Measurements from ENCODE around the gene IFIT5. TPM values are rescaled to one million over a fixed set of nuclear protein-coding genes. Genes with fewer than 3 reads are reported as not detected.
"Not testable (repeated sequence)": the region's sequence is repeated elsewhere in the genome, so short reads cannot be mapped to it uniquely, and the experiment has no call there.

Gene IFIT5
- polyA plus RNA-seq (2012; ENCODE audit: insufficient read depth, insufficient read length): 5.8 TPM

- DNase-seq (ENCODE audit: low read depth, low spot score): peak; percentile 65
- H3K4me3 ChIP-seq (ENCODE audit: low read length): peak within 1 kb of the TSS; percentile 83
Observed at GRCh38 chr10:89414146-89414878, at the start of gene IFIT5. Gene IFIT5, plus strand, starts transcription at chr10:89414568. Its CDS starts 231 bp downstream, at chr10:89414799.

- no peak overlapping the region for H3K4me3 ChIP-seq (ENCODE audit: low read length)
- DNase-seq (ENCODE audit: low read depth, low spot score): no peak
Observed at GRCh38 chr10:89367529-89367928, 46.8 kb upstream of the IFIT5 start.

- no peak for DNase-seq (ENCODE audit: low read depth, low spot score)
- H3K4me3 ChIP-seq (ENCODE audit: low read length): no peak overlapping the region
Observed at GRCh38 chr10:89368129-89368528, 46.2 kb upstream of the IFIT5 start.

GRCh38 chr10:89369156-89370105 is 44.9 kb upstream of the IFIT5 start:
- H3K4me3 ChIP-seq (ENCODE audit: low read length): no peak overlapping the region
- no peak for DNase-seq (ENCODE audit: low read depth, low spot score)

GRCh38 chr10:89371079-89371478 is 43.3 kb upstream of the IFIT5 start:
- DNase-seq (ENCODE audit: low read depth, low spot score): no peak
- H3K4me3 ChIP-seq (ENCODE audit: low read length): no peak overlapping the region

GRCh38 chr10:89371987-89372386 is 42.4 kb upstream of the IFIT5 start:
- no peak for DNase-seq (ENCODE audit: low read depth, low spot score)

GRCh38 chr10:89373916-89374711 is 40.3 kb upstream of the IFIT5 start:
- H3K4me3 ChIP-seq (ENCODE audit: low read length): no peak overlapping the region

More at GRCh38 chr10:89371987-89372386, 42.4 kb upstream of the IFIT5 start:
- H3K4me3 ChIP-seq (ENCODE audit: low read length): no peak overlapping the region

GRCh38 chr10:89374713-89375141 is 39.6 kb upstream of the IFIT5 start:
- DNase-seq (ENCODE audit: low read depth, low spot score): no peak
- no peak overlapping the region for H3K4me3 ChIP-seq (ENCODE audit: low read length)

More at GRCh38 chr10:89373916-89374711, 40.3 kb upstream of the IFIT5 start:
- no peak for DNase-seq (ENCODE audit: low read depth, low spot score)

GRCh38 chr10:89377705-89378637 is 36.4 kb upstream of the IFIT5 start, which contains the start of gene IFIT1B:
Gene IFIT1B, plus strand, starts transcription at chr10:89378056. Its CDS starts 80 bp downstream, at chr10:89378136.
- DNase-seq (ENCODE audit: low read depth, low spot score): no peak
- H3K4me3 ChIP-seq (ENCODE audit: low read length): no peak within 1 kb of the TSS

GRCh38 chr10:89379103-89379502 is 35.3 kb upstream of the IFIT5 start:
- H3K4me3 ChIP-seq (ENCODE audit: low read length): no peak overlapping the region
- no peak for DNase-seq (ENCODE audit: low read depth, low spot score)

- DNase-seq (ENCODE audit: low read depth, low spot score): no peak
- H3K4me3 ChIP-seq (ENCODE audit: low read length): no peak overlapping the region
Observed at GRCh38 chr10:89382757-89383156, 31.6 kb upstream of the IFIT5 start.

GRCh38 chr10:89384474-89385340 is 29.7 kb upstream of the IFIT5 start:
- DNase-seq (ENCODE audit: low read depth, low spot score): no peak
- no peak overlapping the region for H3K4me3 ChIP-seq (ENCODE audit: low read length)

- H3K4me3 ChIP-seq (ENCODE audit: low read length): no peak overlapping the region
- DNase-seq (ENCODE audit: low read depth, low spot score): no peak
Observed at GRCh38 chr10:89388806-89389205, 25.6 kb upstream of the IFIT5 start.

- no peak overlapping the region for H3K4me3 ChIP-seq (ENCODE audit: low read length)
- DNase-seq (ENCODE audit: low read depth, low spot score): no peak
Observed at GRCh38 chr10:89389254-89389653, 25.1 kb upstream of the IFIT5 start.

GRCh38 chr10:89390476-89391225 is 23.7 kb upstream of the IFIT5 start:
- DNase-seq (ENCODE audit: low read depth, low spot score): no peak
- H3K4me3 ChIP-seq (ENCODE audit: low read length): no peak overlapping the region

GRCh38 chr10:89391226-89391576 is 23.2 kb upstream of the IFIT5 start:
- DNase-seq (ENCODE audit: low read depth, low spot score); H3K4me3 ChIP-seq (ENCODE audit: low read length): not testable (repeated sequence)

Data from Jurkat, Clone E6-1 (cell line).